ENCODE measurements around the gene DNAJC5G.

DNA sequence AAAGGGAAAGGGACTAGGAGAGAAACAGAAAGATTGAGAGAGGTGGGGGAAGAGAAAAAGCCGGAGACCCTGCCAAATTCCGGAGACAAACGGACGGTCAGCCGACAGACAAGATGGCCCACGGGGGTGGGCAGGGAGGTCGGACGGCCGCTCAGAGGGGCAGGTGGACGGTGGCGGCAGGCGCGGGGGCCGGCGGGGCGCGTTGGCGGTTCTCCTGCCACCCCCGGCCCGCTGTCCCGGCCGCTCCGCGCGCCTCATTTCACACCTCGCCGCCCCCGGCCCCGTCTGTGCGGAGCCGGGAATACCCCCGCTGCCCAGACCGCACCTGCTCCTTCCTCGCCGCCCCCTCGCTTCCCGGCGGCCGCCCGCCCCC, 13.3 kb upstream of the DNAJC5G start:
- TF ChIP-seq, protein P1, sequence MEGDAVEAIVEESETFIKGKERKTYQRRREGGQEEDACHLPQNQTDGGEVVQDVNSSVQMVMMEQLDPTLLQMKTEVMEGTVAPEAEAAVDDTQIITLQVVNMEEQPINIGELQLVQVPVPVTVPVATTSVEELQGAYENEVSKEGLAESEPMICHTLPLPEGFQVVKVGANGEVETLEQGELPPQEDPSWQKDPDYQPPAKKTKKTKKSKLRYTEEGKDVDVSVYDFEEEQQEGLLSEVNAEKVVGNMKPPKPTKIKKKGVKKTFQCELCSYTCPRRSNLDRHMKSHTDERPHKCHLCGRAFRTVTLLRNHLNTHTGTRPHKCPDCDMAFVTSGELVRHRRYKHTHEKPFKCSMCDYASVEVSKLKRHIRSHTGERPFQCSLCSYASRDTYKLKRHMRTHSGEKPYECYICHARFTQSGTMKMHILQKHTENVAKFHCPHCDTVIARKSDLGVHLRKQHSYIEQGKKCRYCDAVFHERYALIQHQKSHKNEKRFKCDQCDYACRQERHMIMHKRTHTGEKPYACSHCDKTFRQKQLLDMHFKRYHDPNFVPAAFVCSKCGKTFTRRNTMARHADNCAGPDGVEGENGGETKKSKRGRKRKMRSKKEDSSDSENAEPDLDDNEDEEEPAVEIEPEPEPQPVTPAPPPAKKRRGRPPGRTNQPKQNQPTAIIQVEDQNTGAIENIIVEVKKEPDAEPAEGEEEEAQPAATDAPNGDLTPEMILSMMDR (IDR thresholded peaks at IDR 0.05): no peak
- TF ChIP-seq POLR2A (IDR thresholded peaks at IDR 0.05): no peak

Measured in vagina (tissue), 2 donors.